Panc1 (cell line): ENCODE data around the gene KRT8. TPM values are rescaled to one million over a fixed set of nuclear protein-coding genes. Genes with fewer than 3 reads are reported as not detected.
A peak's percentile ranks its signal among the peaks of the same experiment; 100 is the strongest.

Experiments
- ATAC-seq: fragments of 200-7000 bp; cut with Tn5 transposase; 2 replicates; pipeline ENCODE4 v1.9.1; 2020; ENCODE audit warnings: mild to moderate bottlenecking, moderate library complexity
- BruUV-seq: library from RNA; stranded (reverse); fragments of 400-500 nt; replicated peaks from 2 replicates; lab custom pipeline; 2021; lab: Mats Ljungman, UMichigan
- CTCF ChIA-PET: fragments of 300-600 bp; sonication (Branson Sonifier 250); formaldehyde crosslinking; loops from one replicate; lab custom pipeline; 2022; ENCODE audit warnings: antibody characterized with exemption; lab: Charles Lee
- POLR2A ChIA-PET: fragments of 300-600 bp; sonication (Branson Sonifier 250); formaldehyde crosslinking; loops from one replicate; lab custom pipeline; 2022; ENCODE audit warnings: antibody characterized with exemption; lab: Charles Lee
- DNase-seq: peaks from one replicate; pipeline ENCODE4 v3.0.0-alpha.2; 2010; ENCODE audit warnings: low read depth, low spot score
- H3K27ac ChIP-seq: 2 replicates; pipeline ENCODE4 v1.5.1; 2011; ENCODE audit warnings: mild to moderate bottlenecking, low read length, inconsistent platforms
- H3K27me3 ChIP-seq: fragments of 200-500 bp; sonication (Bioruptor generic); 2 replicates; pipeline ENCODE4 v1.6.0; 2014; ENCODE audit warnings: low read length, inconsistent platforms; ENCODE audit not compliant: control insufficient read depth, insufficient read depth
- H3K36me3 ChIP-seq: fragments of 200-500 bp; sonication (Bioruptor generic); 2 replicates; pipeline ENCODE4 v1.5.1; 2014; ENCODE audit warnings: inconsistent platforms, mild to moderate bottlenecking, low read length, moderate library complexity; ENCODE audit not compliant: control insufficient read depth, insufficient read depth
- H3K4me1 ChIP-seq: 2 replicates; pipeline ENCODE4 v1.5.1; 2011; ENCODE audit warnings: inconsistent platforms, mild to moderate bottlenecking, low read length, moderate library complexity; ENCODE audit not compliant: control insufficient read depth, insufficient read depth
- H3K4me3 ChIP-seq, 2 experiments: 2 replicates each; pipeline ENCODE4 v1.5.1; 2011 to 2012; ENCODE audit warnings: low read depth in 2 of 2, low read length in 2 of 2, mild to moderate bottlenecking in 2 of 2, inconsistent platforms in 1 of 2, moderate library complexity in 1 of 2
- H3K9me3 ChIP-seq: fragments of 200-500 bp; sonication (Bioruptor generic); 2 replicates; pipeline ENCODE4 v1.5.1; 2014; ENCODE audit warnings: low read depth, mild to moderate bottlenecking, inconsistent platforms, low read length, moderate library complexity; ENCODE audit not compliant: control insufficient read depth, insufficient read depth
- CTCF ChIP-seq: fragments of 450-650 bp; IDR thresholded peaks from 2 replicates; pipeline ENCODE4 v1.5.1; 2017; ENCODE audit warnings: mild to moderate bottlenecking
- POLR2AphosphoS5 ChIP-seq: IDR thresholded peaks from 2 replicates; pipeline ENCODE4 v1.6.1; 2012; ENCODE audit warnings: mild to moderate bottlenecking, low read depth, low read length, moderate library complexity
- REST ChIP-seq, 2 experiments: IDR thresholded peaks; 2 replicates each; pipeline ENCODE4 v1.6.1; 2011 to 2012; ENCODE audit warnings: low read depth in 2 of 2, control low read depth in 1 of 2, low read length in 1 of 2, mild to moderate bottlenecking in 1 of 2, moderate library complexity in 1 of 2; ENCODE audit not compliant: insufficient read depth in 1 of 2
- SIN3A ChIP-seq: IDR thresholded peaks from 2 replicates; pipeline ENCODE4 v1.6.1; 2012; ENCODE audit warnings: low read depth, mild to moderate bottlenecking, low read length, moderate library complexity, borderline replicate concordance; ENCODE audit not compliant: insufficient read depth
- TCF7L2 ChIP-seq: IDR thresholded peaks from 2 replicates; pipeline ENCODE4 v1.6.1; 2011; ENCODE audit warnings: mild to moderate bottlenecking, low read depth, low read length, inconsistent platforms
- in situ Hi-C: cut with HindIII; loops from 2 replicates; pipeline ENCODE4 v1.10.0; 2016; ENCODE audit warnings: low sequenced_read_pairs, low pct_unique_long_range_greater_than_20kb
- intact Hi-C: fragments of 100-400 bp; cut with micrococcal nuclease; formaldehyde crosslinking; loops from one replicate; pipeline ENCODE4 v1.10.0; 2022; ENCODE audit not compliant: unreplicated experiment
- total RNA-seq: library from RNA; stranded (reverse); gene quantifications from one replicate; pipeline ENCODE4 v1.2.1, GENCODE V29; 2021; ENCODE audit not compliant: unreplicated experiment

KRT8 gene
- total RNA-seq, 1 experiment from 2014 or later, result 6,125 TPM

GRCh38 chr12:52873513-52873831, 31.4 kb downstream of the KRT8 start:
- Histone ChIP-seq H3K27ac (peak overlapping the region; percentile 74), H3K27me3 (no peaks in the 10 kb centered on the region), H3K9me3 (no peaks in the 10 kb centered on the region), H3K4me3 (peak overlapping the region; percentile 54 to 72), H3K4me1 (peaks cover 33% of the 10 kb centered on the region), H3K36me3 (no peaks in the 10 kb centered on the region)
- TF ChIP-seq POLR2AphosphoS5, result no peak
- TF ChIP-seq TCF7L2, result no peak
- no peak for TF ChIP-seq REST (IDR thresholded peaks at IDR 0.05; ENCODE audit: insufficient read depth in 1 of 2, low read depth in 2 of 2, low read length in 1 of 2)
- TF ChIP-seq SIN3A, result no peak
- TF ChIP-seq CTCF, result no peak
- BruUV-seq, result no TSS peak
- intact Hi-C loops, result loop anchor here (5.0 kb wide), 1 partner anchor 736 kb away; no protein-coding TSS in a partner anchor
- CTCF ChIA-PET, result interaction anchor here (0.9 to 1.8 kb wide), 3 partner anchors 8 to 736 kb away, joined by 3 to 6 read pairs (median 5); no protein-coding TSS in a partner anchor
- POLR2A ChIA-PET, result no interaction called here
- DNase-seq (no peak), ATAC-seq (no peak)
- in situ Hi-C loops, result no loop called here

GRCh38 chr12:52872644-52873389, 32.1 kb downstream of the KRT8 start:
- in situ Hi-C loops, result no loop called here

More at GRCh38 chr12:52872644-52873389, 32.1 kb downstream of the KRT8 start:
- H3K27me3 ChIP-seq, result no peaks in the 10 kb centered on the region
- ChIA-PET CTCF (interaction anchor here (0.5 to 1.7 kb wide), 3 partner anchors 87 to 735 kb away, joined by 3 to 6 read pairs (median 3); no protein-coding TSS in a partner anchor), POLR2A (no interaction called here)
- H3K27ac ChIP-seq, result no peak overlapping the region
- intact Hi-C loops, result loop anchor here (5.0 kb wide), 1 partner anchor 736 kb away; no protein-coding TSS in a partner anchor
- no peak for DNase-seq
- no peak for TF ChIP-seq POLR2AphosphoS5
- TF ChIP-seq REST (IDR thresholded peaks at IDR 0.05; ENCODE audit: insufficient read depth in 1 of 2, low read depth in 2 of 2, low read length in 1 of 2), result no peak
- TF ChIP-seq TCF7L2, result no peak
- H3K4me1 ChIP-seq, result peaks cover 33% of the 10 kb centered on the region
- ATAC-seq, result no peak
- BruUV-seq, result no TSS peak
- H3K4me3 ChIP-seq, result no peak overlapping the region
- no peaks in the 10 kb centered on the region for H3K36me3 ChIP-seq
- no peaks in the 10 kb centered on the region for H3K9me3 ChIP-seq
